Astrocyte (in vitro differentiated cells and primary cell): ENCODE measurements around the gene COPS6. TPM values are rescaled to one million over a fixed set of nuclear protein-coding genes. Genes with fewer than 3 reads are reported as not detected.

ENCODE experiments used
- DNase-seq: peaks from one replicate; pipeline ENCODE4 v3.0.0-alpha.2; 2010; ENCODE audit warnings: low read depth
- FAIRE-seq: peaks from 2 replicates; lab custom pipeline; 2011; peaks lifted over from hg19 to GRCh38; lab: Jason Lieb, UNC
- H2AFZ ChIP-seq: 2 replicates; pipeline ENCODE4 v1.6.0; 2012; ENCODE audit warnings: low read depth, low read length, inconsistent platforms
- H3K27ac ChIP-seq: 2 replicates; pipeline ENCODE4 v1.5.1; 2011; ENCODE audit warnings: low read depth, low read length, inconsistent platforms
- H3K27me3 ChIP-seq: 2 replicates; pipeline ENCODE4 v1.6.0; 2011; ENCODE audit warnings: low read length, inconsistent platforms; ENCODE audit not compliant: insufficient read depth
- H3K36me3 ChIP-seq: 2 replicates; pipeline ENCODE4 v1.5.1; 2011; ENCODE audit warnings: low read length, inconsistent platforms; ENCODE audit not compliant: insufficient read depth
- H3K4me1 ChIP-seq: 2 replicates; pipeline ENCODE4 v1.5.1; 2011; ENCODE audit warnings: low read length, inconsistent platforms; ENCODE audit not compliant: insufficient read depth
- H3K4me2 ChIP-seq: 2 replicates; pipeline ENCODE4 v1.6.0; 2012; ENCODE audit warnings: low read length, inconsistent platforms
- H3K4me3 ChIP-seq: 2 replicates; pipeline ENCODE4 v1.5.1; 2011; ENCODE audit warnings: low read depth, mild to moderate bottlenecking, low read length, inconsistent platforms; ENCODE audit not compliant: insufficient read depth
- H3K79me2 ChIP-seq: 2 replicates; pipeline ENCODE4 v1.6.0; 2012; ENCODE audit warnings: mild to moderate bottlenecking, low read length, inconsistent platforms; ENCODE audit not compliant: insufficient read depth
- H3K9ac ChIP-seq: 2 replicates; pipeline ENCODE4 v1.6.0; 2012; ENCODE audit warnings: mild to moderate bottlenecking, low read length, inconsistent platforms
- H3K9me3 ChIP-seq: 2 replicates; pipeline ENCODE4 v1.5.1; 2012; ENCODE audit warnings: low read depth, mild to moderate bottlenecking, low read length, inconsistent platforms; ENCODE audit not compliant: insufficient read depth
- H4K20me1 ChIP-seq: 2 replicates; pipeline ENCODE4 v1.6.0; 2012; ENCODE audit warnings: low read length, inconsistent platforms; ENCODE audit not compliant: insufficient read depth
- H3K27ac Mint-ChIP-seq: one replicate; pipeline ENCODE4 v1.8.0; 2021; ENCODE audit warnings: mild to moderate bottlenecking, mixed read lengths; ENCODE audit not compliant: unreplicated experiment
- H3K27me3 Mint-ChIP-seq: one replicate; pipeline ENCODE4 v1.8.0; 2021; ENCODE audit warnings: low read depth, mixed read lengths; ENCODE audit not compliant: unreplicated experiment
- H3K36me3 Mint-ChIP-seq: one replicate; pipeline ENCODE4 v1.8.0; 2021; ENCODE audit warnings: low read depth, mixed read lengths; ENCODE audit not compliant: unreplicated experiment
- H3K4me1 Mint-ChIP-seq: one replicate; pipeline ENCODE4 v1.8.0; 2021; ENCODE audit warnings: low read depth, mixed read lengths; ENCODE audit not compliant: unreplicated experiment
- H3K4me3 Mint-ChIP-seq: one replicate; pipeline ENCODE4 v1.8.0; 2021; ENCODE audit warnings: mild to moderate bottlenecking, moderate library complexity, mixed read lengths; ENCODE audit not compliant: unreplicated experiment
- H3K9me3 Mint-ChIP-seq: one replicate; pipeline ENCODE4 v1.8.0; 2021; ENCODE audit warnings: mild to moderate bottlenecking, mixed read lengths; ENCODE audit not compliant: unreplicated experiment
- CTCF ChIP-seq: IDR thresholded peaks from 2 replicates; pipeline ENCODE4 v1.5.1; 2011; ENCODE audit warnings: low read depth, mild to moderate bottlenecking, inconsistent platforms, low read length, moderate library complexity; ENCODE audit not compliant: insufficient read depth
- EZH2 ChIP-seq: IDR thresholded peaks from 2 replicates; pipeline ENCODE4 v1.6.1; 2012; ENCODE audit warnings: mild to moderate bottlenecking, low read length, inconsistent platforms; ENCODE audit not compliant: insufficient read depth
- total RNA-seq: library from RNA; stranded (reverse); gene quantifications from 2 replicates; pipeline ENCODE4 v1.2.1, GENCODE V29; 2021

The COPS6 gene
- total RNA-seq, 1 donor from 2014 or later: 95.3 TPM

DNA sequence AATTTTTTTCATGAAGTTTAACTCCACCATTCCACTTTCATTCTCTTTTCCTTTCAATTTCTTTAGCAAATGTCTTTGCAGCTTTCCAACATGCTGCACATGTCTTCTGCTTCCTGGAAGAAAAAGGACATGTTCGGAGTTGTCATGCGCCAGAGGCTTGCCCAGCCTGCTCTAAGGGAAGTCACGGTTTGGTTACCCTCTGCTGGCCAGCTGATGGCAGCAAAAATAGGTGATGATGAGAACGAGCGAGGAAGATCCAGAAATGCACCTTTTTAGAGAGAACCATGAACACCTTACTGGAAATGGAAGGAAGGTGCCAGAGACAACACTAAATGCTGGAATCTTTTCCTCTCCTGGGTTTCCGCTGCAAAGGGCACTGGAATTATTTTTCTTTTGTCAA is 44.1 kb upstream of the COPS6 start:
- TF ChIP-seq CTCF (no peak), EZH2 (no peak)
- H3K4me3 ChIP-seq: no peak overlapping the region
- no peak overlapping the region for H2AFZ ChIP-seq
- Mint-ChIP-seq H3K4me3 (no peak overlapping the region), H3K27me3 (no peaks in the 10 kb centered on the region), H3K9me3 (no peaks in the 10 kb centered on the region), H3K4me1 (no peaks in the 10 kb centered on the region), H3K36me3 (no peaks in the 10 kb centered on the region), H3K27ac (no peak overlapping the region)
- no peak for DNase-seq
- H3K27me3 ChIP-seq: no peaks in the 10 kb centered on the region
- H3K4me1 ChIP-seq: no peaks in the 10 kb centered on the region
- no peaks in the 10 kb centered on the region for H3K9me3 ChIP-seq
- H3K9ac ChIP-seq: no peak overlapping the region
- H3K27ac ChIP-seq: no peak overlapping the region
- no peaks in the 10 kb centered on the region for H3K79me2 ChIP-seq
- H4K20me1 ChIP-seq: no peaks in the 10 kb centered on the region
- H3K4me2 ChIP-seq: no peak overlapping the region
- FAIRE-seq: no peak
- H3K36me3 ChIP-seq: no peaks in the 10 kb centered on the region

- Histone ChIP-seq H3K27ac (no peak overlapping the region), H3K9me3 (no peaks in the 10 kb centered on the region), H2AFZ (no peak overlapping the region), H3K79me2 (peaks cover 19% of the 10 kb centered on the region), H3K36me3 (no peaks in the 10 kb centered on the region), H4K20me1 (peaks cover 4% of the 10 kb centered on the region), H3K9ac (no peak overlapping the region), H3K4me2 (no peak overlapping the region), H3K4me3 (no peak overlapping the region), H3K4me1 (peaks cover 2% of the 10 kb centered on the region), H3K27me3 (no peaks in the 10 kb centered on the region)
- TF ChIP-seq CTCF (no peak), EZH2 (no peak)
- H3K4me3 Mint-ChIP-seq: peak overlapping the region; percentile 69
- H3K4me1 Mint-ChIP-seq: no peaks in the 10 kb centered on the region
- no peak for FAIRE-seq
- DNase-seq: no peak
- no peaks in the 10 kb centered on the region for H3K9me3 Mint-ChIP-seq
- peak overlapping the region; percentile 69 for H3K27ac Mint-ChIP-seq
- H3K36me3 Mint-ChIP-seq: no peaks in the 10 kb centered on the region
- H3K27me3 Mint-ChIP-seq: no peaks in the 10 kb centered on the region
Observed at GRCh38 chr7:100048680-100049079, 40.1 kb upstream of the COPS6 start.

DNA sequence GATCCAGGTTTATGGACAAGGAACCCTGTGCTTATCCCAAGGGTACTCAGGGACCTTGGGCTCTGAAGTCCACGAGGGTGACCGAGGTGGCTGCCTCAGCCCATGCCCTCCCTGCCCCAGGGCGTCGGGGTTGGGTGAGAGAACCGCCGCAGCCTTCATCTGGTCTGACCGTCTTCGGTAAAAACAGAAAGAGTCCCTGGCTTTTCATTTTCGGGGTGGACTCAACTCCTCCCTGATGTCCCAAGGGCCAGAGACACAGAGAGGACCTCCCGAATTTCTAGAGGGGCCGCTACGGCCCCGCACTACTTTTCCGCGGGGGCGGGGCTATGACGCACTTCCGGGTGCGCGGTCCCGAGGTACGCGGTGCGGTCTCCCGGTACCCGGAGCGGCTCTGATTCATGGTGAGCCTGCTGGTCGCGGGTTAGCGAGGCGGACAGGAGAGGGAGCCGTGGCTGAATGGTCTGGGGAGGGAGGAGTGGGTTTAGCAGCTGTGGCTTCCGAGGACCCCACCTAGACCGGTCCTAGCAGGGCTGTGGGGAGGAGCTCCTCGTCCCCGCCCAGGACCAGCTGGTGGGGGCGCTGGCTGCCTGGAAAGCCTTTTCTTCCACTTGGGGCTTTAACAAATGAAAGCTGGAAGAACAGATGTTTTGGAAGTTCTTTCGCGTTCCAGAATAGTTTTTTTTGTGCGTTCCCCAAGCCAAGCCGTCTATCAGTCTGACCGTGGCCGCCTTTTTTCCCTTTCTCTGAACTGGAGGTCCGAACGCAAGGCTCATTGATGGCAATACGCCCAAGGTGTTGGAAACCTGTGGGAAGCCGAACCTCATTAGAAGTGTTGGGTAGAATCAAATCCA is 39.1 kb upstream of the COPS6 start, which contains the start of gene ZSCAN21:
Gene ZSCAN21, plus strand, starts transcription at position 334 of the 851 bp plus-strand sequence. CDS start 7,233 bp downstream, outside the sequence.
- DNase-seq: peak; percentile 77
- peaks cover 2% of the 10 kb centered on the region for H3K4me1 ChIP-seq
- H3K9me3 ChIP-seq: no peaks in the 10 kb centered on the region
- Mint-ChIP-seq H3K4me3 (peak within 1 kb of the TSS; percentile 93), H3K4me1 (no peaks in the 10 kb centered on the region), H3K27me3 (no peaks in the 10 kb centered on the region), H3K9me3 (no peaks in the 10 kb centered on the region), H3K36me3 (no peaks in the 10 kb centered on the region), H3K27ac (peak within 1 kb of the TSS; percentile 96)
- peak within 1 kb of the TSS; percentile 76 for H3K4me3 ChIP-seq
- H3K27ac ChIP-seq: peak within 1 kb of the TSS; percentile 94
- H3K36me3 ChIP-seq: no peaks in the 10 kb centered on the region
- H3K4me2 ChIP-seq: peak within 1 kb of the TSS; percentile 88
- H4K20me1 ChIP-seq: peaks cover 4% of the 10 kb centered on the region
- H2AFZ ChIP-seq: peak within 1 kb of the TSS; percentile 93
- peak within 1 kb of the TSS; percentile 88 for H3K9ac ChIP-seq
- no peaks in the 10 kb centered on the region for H3K27me3 ChIP-seq
- TF ChIP-seq CTCF: no peak
- no peak for TF ChIP-seq EZH2
- no peak for FAIRE-seq
- peaks cover 26% of the 10 kb centered on the region for H3K79me2 ChIP-seq
